ENCODE results near the gene ALKBH5.

Gene ALKBH5

DNA sequence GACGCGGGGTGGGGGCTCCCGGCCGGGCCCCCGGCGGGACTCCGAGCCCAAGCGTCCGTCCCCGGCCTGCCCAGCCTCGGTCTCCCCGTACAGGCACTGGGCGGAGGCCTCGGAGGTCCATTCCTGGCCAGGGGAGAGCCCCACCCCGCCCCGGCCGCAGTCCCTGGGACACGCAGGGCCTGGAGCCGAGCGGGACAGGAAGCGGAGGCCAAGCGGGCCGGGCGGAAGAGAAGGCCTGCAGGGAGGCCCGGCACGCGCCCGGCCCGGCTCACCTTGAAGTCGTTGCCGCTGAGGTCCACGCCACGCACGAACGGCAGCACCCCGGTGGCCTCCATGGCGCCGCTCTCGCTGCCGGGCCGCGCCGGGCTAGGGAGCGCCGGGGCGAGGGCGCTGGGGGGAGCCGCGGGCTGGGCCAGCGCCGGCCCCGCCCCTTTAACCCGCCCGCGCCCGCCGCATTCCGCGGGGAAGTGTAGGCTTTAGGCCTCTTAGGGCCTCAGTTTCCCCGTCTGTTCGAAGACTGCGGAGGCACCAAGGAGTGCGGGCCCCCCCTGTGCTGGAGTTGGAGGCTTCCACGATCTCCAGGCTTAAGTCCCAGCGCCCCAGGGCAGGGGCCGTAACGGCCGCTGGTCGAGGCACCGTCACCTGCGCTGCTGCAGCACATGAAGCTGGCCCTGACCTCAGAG, 74.9 kb downstream of the ALKBH5 start, which contains the start of gene FLII:
TSS of gene FLII (minus strand) at position 383 of the 683 bp plus-strand sequence. CDS start at position 335, 48 bp downstream.
- CTCF ChIA-PET = interaction anchor here (0.7 kb wide), 1 partner anchor 158 kb away, joined by 4 read pairs; no protein-coding TSS in a partner anchor
- H3K27ac ChIP-seq (ENCODE audit: extremely low read depth, low read depth, low read length) = peak within 1 kb of the TSS; percentile 96
- peaks cover 5 to 48% of the 10 kb centered on the region in 2 experiments for H3K36me3 ChIP-seq (ENCODE audit: control insufficient read depth in 2 of 2, insufficient read depth in 1 of 2, low read length in 2 of 2)
- POLR2A ChIA-PET = interaction anchor here (0.8 to 4.2 kb wide), 5 partner anchors 10 to 70 kb away, joined by 4 to 24 read pairs (median 5); partner anchors contain the start of genes SMCR8 and TOP3A
- H3K4me1 ChIP-seq (ENCODE audit: control insufficient read depth, insufficient read depth, low read length) = peaks cover 12% of the 10 kb centered on the region
- H3K9me3 ChIP-seq (ENCODE audit: control insufficient read depth, insufficient read depth, low read depth, low read length) = no peaks in the 10 kb centered on the region
- peak within 1 kb of the TSS; percentile 83 for H3K4me3 ChIP-seq (ENCODE audit: low read depth, low read length)
- TF ChIP-seq ZNF274 (IDR thresholded peaks at IDR 0.05; ENCODE audit: low read length) (no peak), ZNF274 (tag by site-specific recombination; IDR thresholded peaks at IDR 0.05; ENCODE audit: borderline replicate concordance) (no peak), ZNF174 (tag by site-specific recombination; IDR thresholded peaks at IDR 0.05) (no peak), ZNF157 (tag by site-specific recombination; IDR thresholded peaks at IDR 0.05) (no peak), OVOL3 (tag by site-specific recombination; IDR thresholded peaks at IDR 0.05) (no peak), ZNF629 (tag by site-specific recombination; IDR thresholded peaks at IDR 0.05) (0 out of 2 replicates have a peak, but pooled peaks have one; percentile 40), HOXD13 (CRISPR knock-in tag; IDR thresholded peaks at IDR 0.05; ENCODE audit: borderline replicate concordance) (no peak), ZNF776 (tag by site-specific recombination; IDR thresholded peaks at IDR 0.05; ENCODE audit: borderline replicate concordance) (no peak), ZBTB1 (tag by site-specific recombination; IDR thresholded peaks at IDR 0.05) (no peak), ZNF239 (tag by site-specific recombination; IDR thresholded peaks at IDR 0.05) (no peak), ZNF777 (tag by site-specific recombination; IDR thresholded peaks at IDR 0.05; ENCODE audit: borderline replicate concordance) (no peak), FEZF1 (tag by site-specific recombination; IDR thresholded peaks at IDR 0.05) (no peak), ZFHX2 (tag by site-specific recombination; conservative IDR thresholded peaks at IDR 0.05) (no peak; the same call in 1 of the 2 replicates), ZNF423 (tag by site-specific recombination; IDR thresholded peaks at IDR 0.05) (no peak), ZNF350 (tag by site-specific recombination; IDR thresholded peaks at IDR 0.05) (no peak), SCRT2 (tag by site-specific recombination; IDR thresholded peaks at IDR 0.05) (no peak)
- TF ChIP-seq, protein P1, sequence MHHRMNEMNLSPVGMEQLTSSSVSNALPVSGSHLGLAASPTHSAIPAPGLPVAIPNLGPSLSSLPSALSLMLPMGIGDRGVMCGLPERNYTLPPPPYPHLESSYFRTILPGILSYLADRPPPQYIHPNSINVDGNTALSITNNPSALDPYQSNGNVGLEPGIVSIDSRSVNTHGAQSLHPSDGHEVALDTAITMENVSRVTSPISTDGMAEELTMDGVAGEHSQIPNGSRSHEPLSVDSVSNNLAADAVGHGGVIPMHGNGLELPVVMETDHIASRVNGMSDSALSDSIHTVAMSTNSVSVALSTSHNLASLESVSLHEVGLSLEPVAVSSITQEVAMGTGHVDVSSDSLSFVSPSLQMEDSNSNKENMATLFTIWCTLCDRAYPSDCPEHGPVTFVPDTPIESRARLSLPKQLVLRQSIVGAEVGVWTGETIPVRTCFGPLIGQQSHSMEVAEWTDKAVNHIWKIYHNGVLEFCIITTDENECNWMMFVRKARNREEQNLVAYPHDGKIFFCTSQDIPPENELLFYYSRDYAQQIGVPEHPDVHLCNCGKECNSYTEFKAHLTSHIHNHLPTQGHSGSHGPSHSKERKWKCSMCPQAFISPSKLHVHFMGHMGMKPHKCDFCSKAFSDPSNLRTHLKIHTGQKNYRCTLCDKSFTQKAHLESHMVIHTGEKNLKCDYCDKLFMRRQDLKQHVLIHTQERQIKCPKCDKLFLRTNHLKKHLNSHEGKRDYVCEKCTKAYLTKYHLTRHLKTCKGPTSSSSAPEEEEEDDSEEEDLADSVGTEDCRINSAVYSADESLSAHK (tag by site-specific recombination; IDR thresholded peaks at IDR 0.05) = no peak
- TF ChIP-seq, protein P2, sequence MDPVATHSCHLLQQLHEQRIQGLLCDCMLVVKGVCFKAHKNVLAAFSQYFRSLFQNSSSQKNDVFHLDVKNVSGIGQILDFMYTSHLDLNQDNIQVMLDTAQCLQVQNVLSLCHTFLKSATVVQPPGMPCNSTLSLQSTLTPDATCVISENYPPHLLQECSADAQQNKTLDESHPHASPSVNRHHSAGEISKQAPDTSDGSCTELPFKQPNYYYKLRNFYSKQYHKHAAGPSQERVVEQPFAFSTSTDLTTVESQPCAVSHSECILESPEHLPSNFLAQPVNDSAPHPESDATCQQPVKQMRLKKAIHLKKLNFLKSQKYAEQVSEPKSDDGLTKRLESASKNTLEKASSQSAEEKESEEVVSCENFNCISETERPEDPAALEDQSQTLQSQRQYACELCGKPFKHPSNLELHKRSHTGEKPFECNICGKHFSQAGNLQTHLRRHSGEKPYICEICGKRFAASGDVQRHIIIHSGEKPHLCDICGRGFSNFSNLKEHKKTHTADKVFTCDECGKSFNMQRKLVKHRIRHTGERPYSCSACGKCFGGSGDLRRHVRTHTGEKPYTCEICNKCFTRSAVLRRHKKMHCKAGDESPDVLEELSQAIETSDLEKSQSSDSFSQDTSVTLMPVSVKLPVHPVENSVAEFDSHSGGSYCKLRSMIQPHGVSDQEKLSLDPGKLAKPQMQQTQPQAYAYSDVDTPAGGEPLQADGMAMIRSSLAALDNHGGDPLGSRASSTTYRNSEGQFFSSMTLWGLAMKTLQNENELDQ (tag by site-specific recombination; IDR thresholded peaks at IDR 0.05; ENCODE audit: low read depth) = no peak
- TF ChIP-seq, protein P3, sequence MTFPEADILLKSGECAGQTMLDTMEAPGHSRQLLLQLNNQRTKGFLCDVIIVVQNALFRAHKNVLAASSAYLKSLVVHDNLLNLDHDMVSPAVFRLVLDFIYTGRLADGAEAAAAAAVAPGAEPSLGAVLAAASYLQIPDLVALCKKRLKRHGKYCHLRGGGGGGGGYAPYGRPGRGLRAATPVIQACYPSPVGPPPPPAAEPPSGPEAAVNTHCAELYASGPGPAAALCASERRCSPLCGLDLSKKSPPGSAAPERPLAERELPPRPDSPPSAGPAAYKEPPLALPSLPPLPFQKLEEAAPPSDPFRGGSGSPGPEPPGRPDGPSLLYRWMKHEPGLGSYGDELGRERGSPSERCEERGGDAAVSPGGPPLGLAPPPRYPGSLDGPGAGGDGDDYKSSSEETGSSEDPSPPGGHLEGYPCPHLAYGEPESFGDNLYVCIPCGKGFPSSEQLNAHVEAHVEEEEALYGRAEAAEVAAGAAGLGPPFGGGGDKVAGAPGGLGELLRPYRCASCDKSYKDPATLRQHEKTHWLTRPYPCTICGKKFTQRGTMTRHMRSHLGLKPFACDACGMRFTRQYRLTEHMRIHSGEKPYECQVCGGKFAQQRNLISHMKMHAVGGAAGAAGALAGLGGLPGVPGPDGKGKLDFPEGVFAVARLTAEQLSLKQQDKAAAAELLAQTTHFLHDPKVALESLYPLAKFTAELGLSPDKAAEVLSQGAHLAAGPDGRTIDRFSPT (tag by site-specific recombination; IDR thresholded peaks at IDR 0.05) = no peak
- TF ChIP-seq, protein P4, sequence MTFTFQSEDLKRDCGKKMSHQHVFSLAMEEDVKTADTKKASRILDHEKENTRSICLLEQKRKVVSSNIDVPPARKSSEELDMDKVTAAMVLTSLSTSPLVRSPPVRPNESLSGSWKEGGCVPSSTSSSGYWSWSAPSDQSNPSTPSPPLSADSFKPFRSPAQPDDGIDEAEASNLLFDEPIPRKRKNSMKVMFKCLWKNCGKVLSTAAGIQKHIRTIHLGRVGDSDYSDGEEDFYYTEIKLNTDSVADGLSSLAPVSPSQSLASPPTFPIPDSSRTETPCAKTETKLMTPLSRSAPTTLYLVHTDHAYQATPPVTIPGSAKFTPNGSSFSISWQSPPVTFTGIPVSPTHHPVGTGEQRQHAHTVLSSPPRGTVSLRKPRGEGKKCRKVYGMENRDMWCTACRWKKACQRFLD (tag by site-specific recombination; IDR thresholded peaks at IDR 0.05) = 0 out of 2 replicates have a peak, but pooled peaks have one; percentile 50
- TF ChIP-seq, protein P5, sequence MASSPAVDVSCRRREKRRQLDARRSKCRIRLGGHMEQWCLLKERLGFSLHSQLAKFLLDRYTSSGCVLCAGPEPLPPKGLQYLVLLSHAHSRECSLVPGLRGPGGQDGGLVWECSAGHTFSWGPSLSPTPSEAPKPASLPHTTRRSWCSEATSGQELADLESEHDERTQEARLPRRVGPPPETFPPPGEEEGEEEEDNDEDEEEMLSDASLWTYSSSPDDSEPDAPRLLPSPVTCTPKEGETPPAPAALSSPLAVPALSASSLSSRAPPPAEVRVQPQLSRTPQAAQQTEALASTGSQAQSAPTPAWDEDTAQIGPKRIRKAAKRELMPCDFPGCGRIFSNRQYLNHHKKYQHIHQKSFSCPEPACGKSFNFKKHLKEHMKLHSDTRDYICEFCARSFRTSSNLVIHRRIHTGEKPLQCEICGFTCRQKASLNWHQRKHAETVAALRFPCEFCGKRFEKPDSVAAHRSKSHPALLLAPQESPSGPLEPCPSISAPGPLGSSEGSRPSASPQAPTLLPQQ (tag by site-specific recombination; IDR thresholded peaks at IDR 0.05) = no peak
- TF ChIP-seq, protein P6, sequence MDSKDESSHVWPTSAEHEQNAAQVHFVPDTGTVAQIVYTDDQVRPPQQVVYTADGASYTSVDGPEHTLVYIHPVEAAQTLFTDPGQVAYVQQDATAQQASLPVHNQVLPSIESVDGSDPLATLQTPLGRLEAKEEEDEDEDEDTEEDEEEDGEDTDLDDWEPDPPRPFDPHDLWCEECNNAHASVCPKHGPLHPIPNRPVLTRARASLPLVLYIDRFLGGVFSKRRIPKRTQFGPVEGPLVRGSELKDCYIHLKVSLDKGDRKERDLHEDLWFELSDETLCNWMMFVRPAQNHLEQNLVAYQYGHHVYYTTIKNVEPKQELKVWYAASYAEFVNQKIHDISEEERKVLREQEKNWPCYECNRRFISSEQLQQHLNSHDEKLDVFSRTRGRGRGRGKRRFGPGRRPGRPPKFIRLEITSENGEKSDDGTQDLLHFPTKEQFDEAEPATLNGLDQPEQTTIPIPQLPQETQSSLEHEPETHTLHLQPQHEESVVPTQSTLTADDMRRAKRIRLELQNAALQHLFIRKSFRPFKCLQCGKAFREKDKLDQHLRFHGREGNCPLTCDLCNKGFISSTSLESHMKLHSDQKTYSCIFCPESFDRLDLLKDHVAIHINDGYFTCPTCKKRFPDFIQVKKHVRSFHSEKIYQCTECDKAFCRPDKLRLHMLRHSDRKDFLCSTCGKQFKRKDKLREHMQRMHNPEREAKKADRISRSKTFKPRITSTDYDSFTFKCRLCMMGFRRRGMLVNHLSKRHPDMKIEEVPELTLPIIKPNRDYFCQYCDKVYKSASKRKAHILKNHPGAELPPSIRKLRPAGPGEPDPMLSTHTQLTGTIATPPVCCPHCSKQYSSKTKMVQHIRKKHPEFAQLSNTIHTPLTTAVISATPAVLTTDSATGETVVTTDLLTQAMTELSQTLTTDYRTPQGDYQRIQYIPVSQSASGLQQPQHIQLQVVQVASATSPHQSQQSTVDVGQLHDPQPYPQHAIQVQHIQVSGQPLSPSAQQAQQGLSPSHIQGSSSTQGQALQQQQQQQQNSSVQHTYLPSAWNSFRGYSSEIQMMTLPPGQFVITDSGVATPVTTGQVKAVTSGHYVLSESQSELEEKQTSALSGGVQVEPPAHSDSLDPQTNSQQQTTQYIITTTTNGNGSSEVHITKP (tag by site-specific recombination; IDR thresholded peaks at IDR 0.05) = peak; percentile 95
- TF ChIP-seq, protein P7, sequence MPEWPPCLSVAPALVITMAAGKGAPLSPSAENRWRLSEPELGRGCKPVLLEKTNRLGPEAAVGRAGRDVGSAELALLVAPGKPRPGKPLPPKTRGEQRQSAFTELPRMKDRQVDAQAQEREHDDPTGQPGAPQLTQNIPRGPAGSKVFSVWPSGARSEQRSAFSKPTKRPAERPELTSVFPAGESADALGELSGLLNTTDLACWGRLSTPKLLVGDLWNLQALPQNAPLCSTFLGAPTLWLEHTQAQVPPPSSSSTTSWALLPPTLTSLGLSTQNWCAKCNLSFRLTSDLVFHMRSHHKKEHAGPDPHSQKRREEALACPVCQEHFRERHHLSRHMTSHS (tag by site-specific recombination; IDR thresholded peaks at IDR 0.05) = no peak

Measured in HEK293 (cell line).